ENCODE results near the gene WDPCP. TPM values are rescaled to one million over a fixed set of nuclear protein-coding genes. Genes with fewer than 3 reads are reported as not detected.
"Not testable (repeated sequence)": the region's sequence is repeated elsewhere in the genome, so short reads cannot be mapped to it uniquely, and the experiment has no call there.

WDPCP gene
- 5.3 TPM for total RNA-seq

GRCh38 chr2:63588385-63589147, at the start of gene WDPCP, which contains the start of gene MDH1:
WDPCP (minus strand) TSS chr2:63588477; CDS start chr2:63588271, 206 bp downstream.
MDH1 (plus strand) TSS chr2:63588963; CDS start chr2:63589044, 81 bp downstream.
- ATAC-seq, result peak; percentile 98

GRCh38 chr2:63632382-63632781, 44.1 kb upstream of the WDPCP start:
- no peak for ATAC-seq

- ATAC-seq, result no peak
Observed at GRCh38 chr2:63631501-63631900, 43.2 kb upstream of the WDPCP start.

GRCh38 chr2:63628403-63628942, 40.2 kb upstream of the WDPCP start:
- no peak for ATAC-seq

GRCh38 chr2:63627866-63628265, 39.6 kb upstream of the WDPCP start:
- no peak for ATAC-seq

- not testable (repeated sequence) for ATAC-seq
Observed at GRCh38 chr2:63623763-63624162, 35.5 kb upstream of the WDPCP start.

GRCh38 chr2:63622751-63623150, 34.5 kb upstream of the WDPCP start:
- no peak for ATAC-seq

GRCh38 chr2:63619328-63619727, 31.1 kb upstream of the WDPCP start:
- no peak for ATAC-seq

- ATAC-seq, result no peak
Observed at GRCh38 chr2:63617366-63617765, 29.1 kb upstream of the WDPCP start.

- ATAC-seq, result peak; percentile 47
Observed at GRCh38 chr2:63614983-63615945, 27.0 kb upstream of the WDPCP start.

- ATAC-seq, result no peak
Observed at GRCh38 chr2:63614448-63614968, 26.2 kb upstream of the WDPCP start.

GRCh38 chr2:63613391-63613901, 25.2 kb upstream of the WDPCP start:
- ATAC-seq, result no peak

GRCh38 chr2:63610525-63610924, 22.2 kb upstream of the WDPCP start:
- no peak for ATAC-seq

GRCh38 chr2:63608865-63609264, 20.6 kb upstream of the WDPCP start:
- ATAC-seq, result not testable (repeated sequence)

GRCh38 chr2:63604666-63605065, 16.4 kb upstream of the WDPCP start:
- no peak for ATAC-seq

GRCh38 chr2:63600881-63601460, 12.7 kb upstream of the WDPCP start:
- ATAC-seq, result no peak

GRCh38 chr2:63598981-63599380, 10.7 kb upstream of the WDPCP start:
- ATAC-seq, result no peak

- ATAC-seq, result no peak
Observed at GRCh38 chr2:63596401-63596883, 8.2 kb upstream of the WDPCP start.

GRCh38 chr2:63594660-63595059, 6.4 kb upstream of the WDPCP start:
- ATAC-seq, result no peak

- no peak for ATAC-seq
Observed at GRCh38 chr2:63591566-63592175, 3.4 kb upstream of the WDPCP start.

GRCh38 chr2:63590626-63591408, 2.5 kb upstream of the WDPCP start:
- ATAC-seq, result no peak
